Kidney (tissue), 14 donors: ENCODE data around the gene TCP11L1. TPM values are rescaled to one million over a fixed set of nuclear protein-coding genes. Genes with fewer than 3 reads are reported as not detected.

Experiments
- DNase-seq, 5 donors: peaks; one replicate each; pipeline ENCODE4 v3.0.0-alpha.2; 2013 to 2020
- FAIRE-seq: peaks from 2 replicates; lab custom pipeline; 2012; peaks lifted over from hg19 to GRCh38; lab: Jason Lieb, UNC
- H3K27ac ChIP-seq, 2 donors: one replicate each; pipeline ENCODE4 v1.7.0; 2013; ENCODE audit warnings: low read depth in 2 of 2, low read length in 2 of 2, inconsistent platforms in 1 of 2
- H3K27me3 ChIP-seq: one replicate; pipeline ENCODE4 v1.7.1; 2013; ENCODE audit warnings: low read length, inconsistent platforms; ENCODE audit not compliant: control insufficient read depth, insufficient read depth
- H3K36me3 ChIP-seq, 3 donors: one replicate each; pipeline versions ENCODE4 v1.7.0 to v1.7.1; 2013; ENCODE audit warnings: low read length in 3 of 3, control low read depth in 1 of 3, inconsistent platforms in 1 of 3; ENCODE audit not compliant: insufficient read depth in 3 of 3, control insufficient read depth in 2 of 3
- H3K4me1 ChIP-seq, 3 donors: one replicate each; pipeline versions ENCODE4 v1.7.0 to v1.7.1; 2013; ENCODE audit warnings: low read length in 3 of 3, inconsistent platforms in 1 of 3, low read depth in 1 of 3; ENCODE audit not compliant: control insufficient read depth in 2 of 3, insufficient read depth in 2 of 3
- H3K4me3 ChIP-seq, 3 donors: one replicate each; pipeline versions ENCODE4 v1.7.0 to v1.8.1; 2013; ENCODE audit warnings: low read length in 3 of 3, control low read depth in 1 of 3, inconsistent platforms in 1 of 3
- H3K9ac ChIP-seq, 3 donors: one replicate each; pipeline versions ENCODE4 v1.7.0 to v1.7.1; 2013; ENCODE audit warnings: low read length in 3 of 3, control low read depth in 1 of 3, inconsistent platforms in 1 of 3
- H3K9me3 ChIP-seq, 3 donors: one replicate each; pipeline versions ENCODE4 v1.7.0 to v1.7.1; 2013; ENCODE audit warnings: low read length in 3 of 3, control low read depth in 1 of 3, inconsistent platforms in 1 of 3; ENCODE audit not compliant: control insufficient read depth in 2 of 3, insufficient read depth in 1 of 3
- intact Hi-C: fragments of 100-400 bp; cut with DNase I; formaldehyde crosslinking; loops from one replicate; pipeline ENCODE4 v1.11.1; 2022
- polyA plus RNA-seq: library from polyadenylated mRNA; stranded (reverse); fragments of 350-450 nt; fragmentation: Illumina TruSeq; extraction: RNeasy Lipid Tissue Mini Kit (QIAGEN cat#74804); gene quantifications from one replicate; pipeline ENCODE4 v1.2.3, GENCODE V29; 2014; ENCODE audit warnings: low read depth, low replicate concordance; ENCODE audit not compliant: insufficient read depth
- total RNA-seq: library from RNA; stranded (reverse); fragmentation: NEBNext Ultra II Directional; extraction: Animal tissue kit (Norgen Biotek cat#: 25700); gene quantifications from one replicate; pipeline ENCODE4 v1.2.1, GENCODE V29; 2021
- TF ChIP-seq, protein P1 (sequence below): IDR thresholded peaks from 3 replicates; pipeline ENCODE4 v1.5.1; 2012; ENCODE audit warnings: mild to moderate bottlenecking, moderate library complexity, borderline replicate concordance; ENCODE audit not compliant: insufficient read depth; ENCODE audit errors: extremely low read depth
- donor health status: control.
- donor health status: control.
- donor health status: control.
- donor health status: control.
- donor health status: control.
- donor health status: DM: yes; HTN: yes; CAD: no.
- donor health status: Normal renal cell carcinoma (clear cell type).

TCP11L1 gene
- total and polyA plus RNA-seq, 2 donors from 2014 or later = 4.0 to 17.9 TPM

GRCh38 chr11:32991898-32992297 is 47.5 kb upstream of the TCP11L1 start:
- TF ChIP-seq, protein P1, sequence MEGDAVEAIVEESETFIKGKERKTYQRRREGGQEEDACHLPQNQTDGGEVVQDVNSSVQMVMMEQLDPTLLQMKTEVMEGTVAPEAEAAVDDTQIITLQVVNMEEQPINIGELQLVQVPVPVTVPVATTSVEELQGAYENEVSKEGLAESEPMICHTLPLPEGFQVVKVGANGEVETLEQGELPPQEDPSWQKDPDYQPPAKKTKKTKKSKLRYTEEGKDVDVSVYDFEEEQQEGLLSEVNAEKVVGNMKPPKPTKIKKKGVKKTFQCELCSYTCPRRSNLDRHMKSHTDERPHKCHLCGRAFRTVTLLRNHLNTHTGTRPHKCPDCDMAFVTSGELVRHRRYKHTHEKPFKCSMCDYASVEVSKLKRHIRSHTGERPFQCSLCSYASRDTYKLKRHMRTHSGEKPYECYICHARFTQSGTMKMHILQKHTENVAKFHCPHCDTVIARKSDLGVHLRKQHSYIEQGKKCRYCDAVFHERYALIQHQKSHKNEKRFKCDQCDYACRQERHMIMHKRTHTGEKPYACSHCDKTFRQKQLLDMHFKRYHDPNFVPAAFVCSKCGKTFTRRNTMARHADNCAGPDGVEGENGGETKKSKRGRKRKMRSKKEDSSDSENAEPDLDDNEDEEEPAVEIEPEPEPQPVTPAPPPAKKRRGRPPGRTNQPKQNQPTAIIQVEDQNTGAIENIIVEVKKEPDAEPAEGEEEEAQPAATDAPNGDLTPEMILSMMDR = no peak
- Histone ChIP-seq H3K27ac (no peak overlapping the region), H3K4me3 (no peak overlapping the region), H3K27me3 (no peaks in the 10 kb centered on the region), H3K4me1 (no peaks in the 10 kb centered on the region), H3K9me3 (peaks cover 0 to 12% (median 5%) of the 10 kb centered on the region in 3 donors), H3K9ac (no peak overlapping the region), H3K36me3 (no peaks in the 10 kb centered on the region)
- no peak for DNase-seq
- no peak for FAIRE-seq
- intact Hi-C loops = no loop called here

- H3K9me3 ChIP-seq = no peaks in the 10 kb centered on the region
- TF ChIP-seq, protein P1 = no peak
- DNase-seq (no peak), FAIRE-seq (no peak)
- H3K36me3 ChIP-seq = no peaks in the 10 kb centered on the region
- no peaks in the 10 kb centered on the region for H3K4me1 ChIP-seq
- H3K9ac ChIP-seq = no peak overlapping the region
- H3K4me3 ChIP-seq = no peak overlapping the region
- intact Hi-C loops = no loop called here
- no peak overlapping the region for H3K27ac ChIP-seq
- no peaks in the 10 kb centered on the region for H3K27me3 ChIP-seq
Measured at GRCh38 chr11:33000181-33000580, 39.2 kb upstream of the TCP11L1 start.

GRCh38 chr11:33001281-33001680 is 38.1 kb upstream of the TCP11L1 start:
- TF ChIP-seq, protein P1 = no peak
- Histone ChIP-seq H3K9ac (no peak overlapping the region), H3K9me3 (no peaks in the 10 kb centered on the region), H3K4me3 (no peak overlapping the region), H3K27me3 (no peaks in the 10 kb centered on the region), H3K4me1 (no peaks in the 10 kb centered on the region), H3K36me3 (no peaks in the 10 kb centered on the region), H3K27ac (no peak overlapping the region)
- DNase-seq = no peak
- no peak for FAIRE-seq
- intact Hi-C loops = no loop called here
